ENCODE results near the gene MAGEA2B.
"Not testable (repeated sequence)": the region's sequence is repeated elsewhere in the genome, so short reads cannot be mapped to it uniquely, and the experiment has no call there.

The MAGEA2B gene, protein sequence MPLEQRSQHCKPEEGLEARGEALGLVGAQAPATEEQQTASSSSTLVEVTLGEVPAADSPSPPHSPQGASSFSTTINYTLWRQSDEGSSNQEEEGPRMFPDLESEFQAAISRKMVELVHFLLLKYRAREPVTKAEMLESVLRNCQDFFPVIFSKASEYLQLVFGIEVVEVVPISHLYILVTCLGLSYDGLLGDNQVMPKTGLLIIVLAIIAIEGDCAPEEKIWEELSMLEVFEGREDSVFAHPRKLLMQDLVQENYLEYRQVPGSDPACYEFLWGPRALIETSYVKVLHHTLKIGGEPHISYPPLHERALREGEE

GRCh38 chrX:152713815-152714787, at the start of gene MAGEA2B:
MAGEA2B (plus strand) TSS chrX:152714628; CDS start chrX:152717107, 2,479 bp downstream.
- H3K36me3 ChIP-seq (ENCODE audit: control insufficient read depth in 2 of 2, insufficient read depth in 1 of 2, low read length in 2 of 2); H3K4me3 ChIP-seq (ENCODE audit: low read depth, low read length); H3K4me1 ChIP-seq (ENCODE audit: control insufficient read depth, insufficient read depth, low read length); POLR2A ChIA-PET; H3K9me3 ChIP-seq (ENCODE audit: control insufficient read depth, insufficient read depth, low read depth, low read length); H3K27ac ChIP-seq (ENCODE audit: extremely low read depth, low read depth, low read length); CTCF ChIA-PET: not testable (repeated sequence)

- POLR2A ChIA-PET: no interaction called here
- TF ChIP-seq KLF7 (tag by site-specific recombination; IDR thresholded peaks at IDR 0.05; ENCODE audit: borderline replicate concordance) (no peak), REST (tag by site-specific recombination; IDR thresholded peaks at IDR 0.05) (no peak), ZNF513 (tag by site-specific recombination; IDR thresholded peaks at IDR 0.05) (no peak)
- CTCF ChIA-PET: interaction anchor here (0.6 to 0.7 kb wide), 2 partner anchors 12 to 16 kb away, joined by 3 read pairs; no protein-coding TSS in a partner anchor
Observed at GRCh38 chrX:152674135-152674534, 40.3 kb upstream of the MAGEA2B start.

GRCh38 chrX:152674652-152675051, 39.8 kb upstream of the MAGEA2B start:
- CTCF ChIA-PET: interaction anchor here (0.6 kb wide), 1 partner anchor 13 kb away, joined by 3 read pairs; no protein-coding TSS in a partner anchor
- H3K4me3 ChIP-seq (ENCODE audit: low read depth, low read length); H3K27ac ChIP-seq (ENCODE audit: extremely low read depth, low read depth, low read length); H3K9me3 ChIP-seq (ENCODE audit: control insufficient read depth, insufficient read depth, low read depth, low read length); POLR2A ChIA-PET; H3K4me1 ChIP-seq (ENCODE audit: control insufficient read depth, insufficient read depth, low read length); H3K36me3 ChIP-seq (ENCODE audit: control insufficient read depth in 2 of 2, insufficient read depth in 1 of 2, low read length in 2 of 2): not testable (repeated sequence)
- peak; percentile 75 for TF ChIP-seq ZNF146 (tag by site-specific recombination; IDR thresholded peaks at IDR 0.05)

More at GRCh38 chrX:152674135-152674534, 40.3 kb upstream of the MAGEA2B start:
- Histone ChIP-seq H3K27ac (ENCODE audit: extremely low read depth, low read depth, low read length) (no peak overlapping the region), H3K4me1 (ENCODE audit: control insufficient read depth, insufficient read depth, low read length) (no peaks in the 10 kb centered on the region), H3K9me3 (ENCODE audit: control insufficient read depth, insufficient read depth, low read depth, low read length) (no peaks in the 10 kb centered on the region), H3K4me3 (ENCODE audit: low read depth, low read length) (no peak overlapping the region), H3K36me3 (ENCODE audit: control insufficient read depth in 2 of 2, insufficient read depth in 1 of 2, low read length in 2 of 2) (no peaks in the 10 kb centered on the region)

DNA sequence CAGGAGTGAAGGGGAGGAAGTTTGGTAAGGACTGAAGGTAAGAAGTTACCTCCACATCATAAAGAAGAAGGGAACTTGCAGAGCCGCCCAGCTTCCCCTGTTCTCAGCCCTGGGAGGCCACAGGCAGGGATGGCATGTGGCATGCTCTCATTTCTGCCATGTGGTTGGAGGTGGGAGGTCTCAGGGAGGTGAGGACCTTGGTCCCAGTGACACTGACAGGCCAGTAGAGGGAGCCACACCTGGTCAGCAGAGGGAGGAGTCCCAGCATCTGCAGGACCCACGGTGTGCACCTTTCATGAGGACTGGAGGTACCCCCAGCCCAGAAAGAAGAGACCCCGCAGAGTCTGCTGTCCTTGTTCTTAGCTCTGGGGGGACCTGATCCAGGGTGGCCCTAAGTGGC, 33.4 kb upstream of the MAGEA2B start:
- CTCF ChIA-PET; H3K27ac ChIP-seq (ENCODE audit: extremely low read depth, low read depth, low read length); H3K36me3 ChIP-seq (ENCODE audit: control insufficient read depth in 2 of 2, insufficient read depth in 1 of 2, low read length in 2 of 2); POLR2A ChIA-PET; H3K4me3 ChIP-seq (ENCODE audit: low read depth, low read length); H3K9me3 ChIP-seq (ENCODE audit: control insufficient read depth, insufficient read depth, low read depth, low read length); H3K4me1 ChIP-seq (ENCODE audit: control insufficient read depth, insufficient read depth, low read length): not testable (repeated sequence)

DNA sequence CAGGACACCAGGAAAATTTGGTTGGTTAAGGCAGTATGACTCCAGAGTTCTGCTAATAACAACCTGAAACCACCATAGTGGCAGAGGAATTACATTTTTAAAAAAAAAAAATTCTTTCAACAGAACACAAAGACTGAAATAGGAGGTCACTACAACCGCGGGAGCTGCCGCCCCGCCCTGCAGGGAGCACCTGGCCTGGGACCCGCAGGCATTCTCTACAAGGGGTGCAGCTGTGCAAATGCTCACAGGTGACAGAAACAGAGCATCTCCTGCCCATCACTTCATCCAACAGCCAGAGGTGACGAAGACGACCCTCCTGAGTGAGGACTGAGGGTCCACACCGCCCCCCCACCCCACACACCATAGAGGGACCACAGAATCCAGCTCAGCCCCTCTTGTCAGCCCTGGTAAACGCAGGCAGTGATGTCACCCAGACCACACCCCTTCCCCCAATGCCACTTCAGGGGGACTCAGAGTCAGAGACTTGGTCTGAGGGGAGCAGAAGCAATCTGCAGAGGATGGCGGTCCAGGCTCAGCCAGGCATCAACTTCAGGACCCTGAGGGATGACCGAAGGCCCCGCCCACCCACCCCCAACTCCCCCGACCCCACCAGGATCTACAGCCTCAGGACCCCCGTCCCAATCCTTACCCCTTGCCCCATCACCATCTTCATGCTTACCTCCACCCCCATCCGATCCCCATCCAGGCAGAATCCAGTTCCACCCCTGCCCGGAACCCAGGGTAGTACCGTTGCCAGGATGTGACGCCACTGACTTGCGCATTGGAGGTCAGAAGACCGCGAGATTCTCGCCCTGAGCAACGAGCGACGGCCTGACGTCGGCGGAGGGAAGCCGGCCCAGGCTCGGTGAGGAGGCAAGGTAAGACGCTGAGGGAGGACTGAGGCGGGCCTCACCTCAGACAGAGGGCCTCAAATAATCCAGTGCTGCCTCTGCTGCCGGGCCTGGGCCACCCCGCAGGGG, 16.2 kb upstream of the MAGEA2B start, which contains the start of gene MAGEA3:
TSS of gene MAGEA3 (plus strand) at position 843 of the 980 bp plus-strand sequence. CDS start 2,039 bp downstream, outside the sequence.
- POLR2A ChIA-PET; CTCF ChIA-PET; H3K4me3 ChIP-seq (ENCODE audit: low read depth, low read length); H3K27ac ChIP-seq (ENCODE audit: extremely low read depth, low read depth, low read length); H3K36me3 ChIP-seq (ENCODE audit: control insufficient read depth in 2 of 2, insufficient read depth in 1 of 2, low read length in 2 of 2); H3K9me3 ChIP-seq (ENCODE audit: control insufficient read depth, insufficient read depth, low read depth, low read length); H3K4me1 ChIP-seq (ENCODE audit: control insufficient read depth, insufficient read depth, low read length): not testable (repeated sequence)

GRCh38 chrX:152700390-152700789, 14.0 kb upstream of the MAGEA2B start:
- H3K36me3 ChIP-seq (ENCODE audit: control insufficient read depth in 2 of 2, insufficient read depth in 1 of 2, low read length in 2 of 2); H3K27ac ChIP-seq (ENCODE audit: extremely low read depth, low read depth, low read length); H3K4me3 ChIP-seq (ENCODE audit: low read depth, low read length); CTCF ChIA-PET; H3K9me3 ChIP-seq (ENCODE audit: control insufficient read depth, insufficient read depth, low read depth, low read length); H3K4me1 ChIP-seq (ENCODE audit: control insufficient read depth, insufficient read depth, low read length); POLR2A ChIA-PET: not testable (repeated sequence)

DNA sequence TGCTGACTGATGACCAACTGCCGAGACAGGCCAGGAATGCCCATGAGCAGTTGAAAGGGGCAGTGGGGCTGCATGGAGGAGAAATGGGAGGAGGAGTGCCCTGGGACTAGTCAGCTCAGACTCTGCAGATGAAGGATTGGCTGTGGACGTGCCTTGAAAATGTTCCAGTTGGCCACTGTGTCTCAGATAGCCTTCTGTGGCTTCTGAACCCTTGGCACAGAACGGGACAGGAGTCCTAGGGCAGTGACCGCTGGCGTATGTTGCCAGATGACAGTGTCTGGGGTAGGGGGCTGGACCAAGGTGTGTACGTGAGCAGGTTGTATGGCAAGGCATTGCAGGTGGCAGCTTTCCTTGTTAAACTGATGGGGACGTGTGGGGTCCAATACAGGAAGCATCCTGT, 7.9 kb upstream of the MAGEA2B start:
- H3K36me3 ChIP-seq (ENCODE audit: control insufficient read depth in 2 of 2, insufficient read depth in 1 of 2, low read length in 2 of 2); POLR2A ChIA-PET; H3K9me3 ChIP-seq (ENCODE audit: control insufficient read depth, insufficient read depth, low read depth, low read length); H3K4me3 ChIP-seq (ENCODE audit: low read depth, low read length); H3K4me1 ChIP-seq (ENCODE audit: control insufficient read depth, insufficient read depth, low read length); CTCF ChIA-PET; H3K27ac ChIP-seq (ENCODE audit: extremely low read depth, low read depth, low read length): not testable (repeated sequence)

Data from HEK293 (cell line).